Body of pancreas (tissue), 4 donors: ENCODE measurements around the gene RHOD.

Source experiments
- POLR2A ChIP-seq, 3 donors: fragments of 450-650 bp; IDR thresholded peaks; one replicate each; pipeline ENCODE4 v1.6.1; 2016; ENCODE audit warnings: antibody characterized with exemption in 3 of 3, mild to moderate bottlenecking in 2 of 3
- TF ChIP-seq, protein P1 (sequence below), 7 experiments: fragments of 450-650 bp in 4 of 7; fragments of 200-600 bp in 3 of 7; sonication (generic) in 3 of 7; IDR thresholded peaks; one replicate each; pipeline ENCODE4 v1.5.1; 2016 to 2019; ENCODE audit warnings: antibody characterized with exemption in 7 of 7

- TF ChIP-seq POLR2A (IDR thresholded peaks at IDR 0.05) = no peak
- TF ChIP-seq, protein P1, sequence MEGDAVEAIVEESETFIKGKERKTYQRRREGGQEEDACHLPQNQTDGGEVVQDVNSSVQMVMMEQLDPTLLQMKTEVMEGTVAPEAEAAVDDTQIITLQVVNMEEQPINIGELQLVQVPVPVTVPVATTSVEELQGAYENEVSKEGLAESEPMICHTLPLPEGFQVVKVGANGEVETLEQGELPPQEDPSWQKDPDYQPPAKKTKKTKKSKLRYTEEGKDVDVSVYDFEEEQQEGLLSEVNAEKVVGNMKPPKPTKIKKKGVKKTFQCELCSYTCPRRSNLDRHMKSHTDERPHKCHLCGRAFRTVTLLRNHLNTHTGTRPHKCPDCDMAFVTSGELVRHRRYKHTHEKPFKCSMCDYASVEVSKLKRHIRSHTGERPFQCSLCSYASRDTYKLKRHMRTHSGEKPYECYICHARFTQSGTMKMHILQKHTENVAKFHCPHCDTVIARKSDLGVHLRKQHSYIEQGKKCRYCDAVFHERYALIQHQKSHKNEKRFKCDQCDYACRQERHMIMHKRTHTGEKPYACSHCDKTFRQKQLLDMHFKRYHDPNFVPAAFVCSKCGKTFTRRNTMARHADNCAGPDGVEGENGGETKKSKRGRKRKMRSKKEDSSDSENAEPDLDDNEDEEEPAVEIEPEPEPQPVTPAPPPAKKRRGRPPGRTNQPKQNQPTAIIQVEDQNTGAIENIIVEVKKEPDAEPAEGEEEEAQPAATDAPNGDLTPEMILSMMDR (IDR thresholded peaks at IDR 0.05) = no peak
Observed at GRCh38 chr11:67048515-67049130, 8.0 kb upstream of the RHOD start.
